Caco-2 (cell line): ENCODE measurements around the gene SDC1. TPM values are rescaled to one million over a fixed set of nuclear protein-coding genes. Genes with fewer than 3 reads are reported as not detected.

Source experiments
- BruUV-seq: library from RNA; stranded (reverse); fragments of 400-500 nt; replicated peaks from 2 replicates; lab custom pipeline; 2021; lab: Mats Ljungman, UMichigan
- CTCF ChIA-PET: fragments of 300-600 bp; sonication (Branson Sonifier 250); formaldehyde crosslinking; loops from one replicate; lab custom pipeline; 2022; ENCODE audit warnings: antibody characterized with exemption; lab: Charles Lee
- POLR2A ChIA-PET: fragments of 300-600 bp; sonication (Branson Sonifier 250); formaldehyde crosslinking; loops from one replicate; lab custom pipeline; 2022; ENCODE audit warnings: antibody characterized with exemption; lab: Charles Lee
- DNase-seq, 2 experiments: peaks; one replicate each; pipeline versions ENCODE4 v3.0.0 to v3.0.0-alpha.2; 2020 to 2022
- H3K27me3 ChIP-seq: replicated peaks from 2 replicates; pipeline ENCODE4 v1.6.0; 2011; ENCODE audit warnings: low read length; ENCODE audit not compliant: control insufficient read depth, insufficient read depth
- H3K36me3 ChIP-seq: 2 replicates; pipeline ENCODE4 v1.5.1; 2011; ENCODE audit warnings: low read length; ENCODE audit not compliant: control insufficient read depth, insufficient read depth
- H3K4me1 ChIP-seq: fragments of 250-450 bp; sonication (Bioruptor Pico); 2 replicates; pipeline ENCODE4 v1.5.1; 2020; ENCODE audit warnings: mild to moderate bottlenecking
- H3K4me3 ChIP-seq: 2 replicates; pipeline ENCODE4 v1.5.1; 2011; ENCODE audit warnings: low read depth, mild to moderate bottlenecking, control low read depth, low read length
- H3K9me3 ChIP-seq: fragments of 250-450 bp; sonication (Bioruptor Pico); 2 replicates; pipeline ENCODE4 v1.5.1; 2020; ENCODE audit warnings: mild to moderate bottlenecking, moderate library complexity
- H3K27ac Mint-ChIP-seq: one replicate; pipeline ENCODE4 v1.8.0; 2022; ENCODE audit warnings: mixed read lengths; ENCODE audit not compliant: unreplicated experiment
- H3K27me3 Mint-ChIP-seq: one replicate; pipeline ENCODE4 v1.8.0; 2022; ENCODE audit warnings: mixed read lengths; ENCODE audit not compliant: insufficient read depth, unreplicated experiment
- H3K36me3 Mint-ChIP-seq: one replicate; pipeline ENCODE4 v1.8.0; 2022; ENCODE audit warnings: mild to moderate bottlenecking, mixed read lengths; ENCODE audit not compliant: insufficient read depth, unreplicated experiment
- H3K4me1 Mint-ChIP-seq: one replicate; pipeline ENCODE4 v1.8.0; 2022; ENCODE audit warnings: low read depth, mixed read lengths; ENCODE audit not compliant: unreplicated experiment
- H3K4me3 Mint-ChIP-seq: one replicate; pipeline ENCODE4 v1.8.0; 2022; ENCODE audit warnings: mild to moderate bottlenecking, moderate library complexity, mixed read lengths; ENCODE audit not compliant: unreplicated experiment
- H3K9me3 Mint-ChIP-seq: one replicate; pipeline ENCODE4 v1.8.0; 2022; ENCODE audit warnings: mixed read lengths; ENCODE audit not compliant: unreplicated experiment
- CTCF ChIP-seq, 2 experiments: fragments of 200-600 bp in 1 of 2; IDR thresholded peaks; 1 replicate in 1 of 2; 2 replicates in 1 of 2; pipeline versions ENCODE4 v1.5.1 to v1.8.0; 2011 to 2022; ENCODE audit warnings: antibody characterized with exemption in 1 of 2, control low read depth in 1 of 2, inconsistent platforms in 1 of 2, low read depth in 1 of 2, low read length in 1 of 2, mild to moderate bottlenecking in 1 of 2, moderate library complexity in 1 of 2; ENCODE audit not compliant: insufficient read depth in 1 of 2, severe bottlenecking in 1 of 2, unreplicated experiment in 1 of 2
- intact Hi-C: fragments of 100-400 bp; cut with micrococcal nuclease; formaldehyde crosslinking; loops from one replicate; pipeline ENCODE4 v1.10.0; 2022; ENCODE audit not compliant: unreplicated experiment
- total RNA-seq: library from RNA; stranded (reverse); gene quantifications from 2 replicates; pipeline ENCODE4 v1.2.3, GENCODE V29; 2022

Gene SDC1
- total RNA-seq, 1 experiment from 2014 or later = 24.3 TPM

- Mint-ChIP-seq H3K4me3 (no peak overlapping the region), H3K4me1 (peaks cover 6% of the 10 kb centered on the region), H3K27me3 (no peaks in the 10 kb centered on the region), H3K9me3 (no peaks in the 10 kb centered on the region), H3K27ac (no peak overlapping the region), H3K36me3 (no peaks in the 10 kb centered on the region)
- Histone ChIP-seq H3K4me3 (no peak overlapping the region), H3K36me3 (no peaks in the 10 kb centered on the region), H3K27me3 (no peaks in the 10 kb centered on the region), H3K9me3 (no peaks in the 10 kb centered on the region), H3K4me1 (peaks cover 7% of the 10 kb centered on the region; the same call in 1 of the 2 replicates)
- intact Hi-C loops = no loop called here
- ChIA-PET CTCF (interaction anchor here (0.9 to 1.5 kb wide), 3 partner anchors 128 to 216 kb away, joined by 3 to 4 read pairs (median 3); no protein-coding TSS in a partner anchor), POLR2A (interaction anchor here (0.6 kb wide), 2 partner anchors 12 to 187 kb away, joined by 3 read pairs; no protein-coding TSS in a partner anchor)
- DNase-seq = no peak
- no TSS peak for BruUV-seq
- TF ChIP-seq CTCF (IDR thresholded peaks at IDR 0.05; ENCODE audit: insufficient read depth in 1 of 2, low read depth in 1 of 2, low read length in 1 of 2, severe bottlenecking in 1 of 2, unreplicated experiment in 1 of 2) = no peak
Measured at GRCh38 chr2:20231598-20232026, 6.7 kb upstream of the SDC1 start.

- Mint-ChIP-seq H3K4me1 (peaks cover 6% of the 10 kb centered on the region), H3K27ac (no peak overlapping the region), H3K9me3 (no peaks in the 10 kb centered on the region), H3K4me3 (no peak overlapping the region), H3K27me3 (no peaks in the 10 kb centered on the region), H3K36me3 (no peaks in the 10 kb centered on the region)
- Histone ChIP-seq H3K27me3 (no peaks in the 10 kb centered on the region), H3K4me1 (peaks cover 8% of the 10 kb centered on the region), H3K4me3 (no peak overlapping the region), H3K36me3 (no peaks in the 10 kb centered on the region), H3K9me3 (no peaks in the 10 kb centered on the region)
- TF ChIP-seq CTCF (IDR thresholded peaks at IDR 0.05; ENCODE audit: insufficient read depth in 1 of 2, low read depth in 1 of 2, low read length in 1 of 2, severe bottlenecking in 1 of 2, unreplicated experiment in 1 of 2) = no peak
- POLR2A ChIA-PET = interaction anchor here (0.6 kb wide), 1 partner anchor 12 kb away, joined by 3 read pairs; no protein-coding TSS in a partner anchor
- intact Hi-C loops = no loop called here
- CTCF ChIA-PET = interaction anchor here (1.5 kb wide), 1 partner anchor 216 kb away, joined by 3 read pairs; no protein-coding TSS in a partner anchor
- DNase-seq = no peak
- BruUV-seq = no TSS peak
Measured at GRCh38 chr2:20231159-20231558, 6.2 kb upstream of the SDC1 start.

- ChIA-PET CTCF (no interaction called here), POLR2A (no interaction called here)
- DNase-seq = no peak
- Histone ChIP-seq H3K27me3 (no peaks in the 10 kb centered on the region), H3K4me3 (no peak overlapping the region), H3K4me1 (peaks cover 14% of the 10 kb centered on the region), H3K9me3 (no peaks in the 10 kb centered on the region), H3K36me3 (no peaks in the 10 kb centered on the region)
- Mint-ChIP-seq H3K27me3 (no peaks in the 10 kb centered on the region), H3K4me3 (no peak overlapping the region), H3K4me1 (peaks cover 6% of the 10 kb centered on the region), H3K27ac (no peak overlapping the region), H3K36me3 (no peaks in the 10 kb centered on the region), H3K9me3 (no peaks in the 10 kb centered on the region)
- TF ChIP-seq CTCF (IDR thresholded peaks at IDR 0.05; ENCODE audit: insufficient read depth in 1 of 2, low read depth in 1 of 2, low read length in 1 of 2, severe bottlenecking in 1 of 2, unreplicated experiment in 1 of 2) = no peak
- BruUV-seq = no TSS peak
- intact Hi-C loops = no loop called here
Measured at GRCh38 chr2:20230114-20230425, 5.1 kb upstream of the SDC1 start.
